Mesothelial cell of epicardium (in vitro differentiated cells): ENCODE measurements around the gene SERTAD3. TPM values are rescaled to one million over a fixed set of nuclear protein-coding genes. Genes with fewer than 3 reads are reported as not detected.
"Not testable (repeated sequence)": the region's sequence is repeated elsewhere in the genome, so short reads cannot be mapped to it uniquely, and the experiment has no call there.

ENCODE experiments used
- DNase-seq, 2 experiments: peaks; one replicate each; pipeline ENCODE4 v3.0.0; 2021; ENCODE audit warnings: low spot score in 2 of 2; ENCODE audit not compliant: unreplicated experiment in 2 of 2
- H3K27ac Mint-ChIP-seq: 2 replicates; pipeline ENCODE4 v1.8.0; 2021; ENCODE audit warnings: mixed read lengths
- H3K27me3 Mint-ChIP-seq: 2 replicates; pipeline ENCODE4 v1.8.0; 2021; ENCODE audit warnings: low read depth, mixed read lengths
- H3K36me3 Mint-ChIP-seq: 2 replicates; pipeline ENCODE4 v1.8.0; 2021; ENCODE audit warnings: mixed read lengths
- H3K4me1 Mint-ChIP-seq: 2 replicates; pipeline ENCODE4 v1.8.0; 2021; ENCODE audit warnings: mixed read lengths
- H3K4me3 Mint-ChIP-seq: 2 replicates; pipeline ENCODE4 v1.8.0; 2021; ENCODE audit warnings: mild to moderate bottlenecking, moderate library complexity, mixed read lengths
- H3K9me3 Mint-ChIP-seq: 2 replicates; pipeline ENCODE4 v1.8.0; 2021; ENCODE audit warnings: mixed read lengths
- CTCF ChIP-seq: fragments of 200-600 bp; sonication (generic); IDR thresholded peaks from one replicate; pipeline ENCODE4 v1.5.0; 2021; ENCODE audit warnings: antibody characterized with exemption; ENCODE audit not compliant: unreplicated experiment
- total RNA-seq: library from RNA; stranded (reverse); gene quantifications from 3 replicates; pipeline ENCODE4 v1.2.1, GENCODE V29; 2021

SERTAD3 gene
- total RNA-seq, 1 donor from 2014 or later = 70.0 TPM

DNA sequence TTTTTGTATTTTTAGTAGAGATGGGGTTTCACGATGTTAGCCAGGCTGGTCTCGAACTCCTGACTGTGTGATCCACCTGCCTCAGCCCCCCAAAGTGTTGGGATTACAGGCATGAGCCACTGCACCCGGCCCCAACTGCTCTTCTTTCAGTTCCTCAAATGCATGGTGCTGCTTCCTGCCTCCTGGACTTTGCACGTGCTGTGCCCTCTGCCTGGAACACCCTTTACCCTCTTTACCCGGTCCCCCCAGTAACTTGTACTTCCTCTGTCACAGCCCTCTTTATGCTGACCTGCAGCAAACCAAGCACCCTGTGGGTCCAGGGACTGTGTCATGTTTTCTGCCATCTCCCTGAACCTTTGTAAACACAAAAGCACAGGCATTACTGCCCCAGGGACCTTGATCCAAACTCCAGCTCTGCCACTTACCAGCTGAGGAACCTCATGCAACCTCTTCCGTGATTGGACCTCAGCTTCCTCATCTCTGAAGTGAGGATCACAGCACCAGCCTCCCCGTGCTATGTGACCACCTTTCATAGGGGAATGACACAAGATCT, 17.6 kb upstream of the SERTAD3 start:
- H3K27ac Mint-ChIP-seq = no peak overlapping the region
- H3K4me1 Mint-ChIP-seq = peaks cover 23% of the 10 kb centered on the region
- H3K36me3 Mint-ChIP-seq = peaks cover 5% of the 10 kb centered on the region
- H3K27me3 Mint-ChIP-seq = peaks cover 10% of the 10 kb centered on the region
- TF ChIP-seq CTCF = no peak
- no peak overlapping the region for H3K4me3 Mint-ChIP-seq
- no peaks in the 10 kb centered on the region for H3K9me3 Mint-ChIP-seq
- no peak for DNase-seq

- H3K27me3 Mint-ChIP-seq = no peaks in the 10 kb centered on the region
- TF ChIP-seq CTCF = no peak
- no peak for DNase-seq
- H3K27ac Mint-ChIP-seq = no peak overlapping the region
- H3K36me3 Mint-ChIP-seq = peaks cover 7% of the 10 kb centered on the region
- H3K4me1 Mint-ChIP-seq = peaks cover 9% of the 10 kb centered on the region
- H3K9me3 Mint-ChIP-seq = no peaks in the 10 kb centered on the region
- no peak overlapping the region for H3K4me3 Mint-ChIP-seq
These were observed 16.1 kb upstream of the SERTAD3 start for GRCh38 chr19:40460185-40460584.

- peaks cover 7% of the 10 kb centered on the region for H3K36me3 Mint-ChIP-seq
- no peak overlapping the region for H3K27ac Mint-ChIP-seq
- DNase-seq = no peak
- no peaks in the 10 kb centered on the region for H3K9me3 Mint-ChIP-seq
- no peaks in the 10 kb centered on the region for H3K4me1 Mint-ChIP-seq
- H3K27me3 Mint-ChIP-seq = no peaks in the 10 kb centered on the region
- no peak for TF ChIP-seq CTCF
- no peak overlapping the region for H3K4me3 Mint-ChIP-seq
These were observed 14.5 kb upstream of the SERTAD3 start for GRCh38 chr19:40458597-40458974.

GRCh38 chr19:40457953-40458596, 13.9 kb upstream of the SERTAD3 start:
- Mint-ChIP-seq H3K36me3 (peaks cover 7% of the 10 kb centered on the region), H3K27ac (no peak overlapping the region)

GRCh38 chr19:40457048-40457447, 12.9 kb upstream of the SERTAD3 start:
- no peak for DNase-seq
- H3K27me3 Mint-ChIP-seq = no peaks in the 10 kb centered on the region
- H3K4me1 Mint-ChIP-seq = peaks cover 4% of the 10 kb centered on the region
- H3K4me3 Mint-ChIP-seq = no peak overlapping the region
- peaks cover 7% of the 10 kb centered on the region for H3K36me3 Mint-ChIP-seq
- H3K27ac Mint-ChIP-seq = no peak overlapping the region
- no peak for TF ChIP-seq CTCF
- no peaks in the 10 kb centered on the region for H3K9me3 Mint-ChIP-seq

More at GRCh38 chr19:40457953-40458596, 13.9 kb upstream of the SERTAD3 start:
- DNase-seq = no peak
- H3K4me3 Mint-ChIP-seq = no peak overlapping the region
- H3K27me3 Mint-ChIP-seq = no peaks in the 10 kb centered on the region
- TF ChIP-seq CTCF = no peak
- H3K9me3 Mint-ChIP-seq = no peaks in the 10 kb centered on the region
- H3K4me1 Mint-ChIP-seq = peaks cover 3% of the 10 kb centered on the region

- not testable (repeated sequence) for DNase-seq, H3K4me1 Mint-ChIP-seq, H3K27me3 Mint-ChIP-seq, H3K4me3 Mint-ChIP-seq, H3K9me3 Mint-ChIP-seq, H3K27ac Mint-ChIP-seq
- H3K36me3 Mint-ChIP-seq = peaks cover 16% of the 10 kb centered on the region
These were observed 9.8 kb upstream of the SERTAD3 start for GRCh38 chr19:40453943-40454342.
